ENCODE results near the gene OR8S1. TPM values are rescaled to one million over a fixed set of nuclear protein-coding genes. Genes with fewer than 3 reads are reported as not detected.
"Not testable (repeated sequence)": the region's sequence is repeated elsewhere in the genome, so short reads cannot be mapped to it uniquely, and the experiment has no call there.

The OR8S1 gene
- total RNA-seq, 1 donor from 2014 or later: not detected

GRCh38 chr12:48489012-48489411, 36.4 kb upstream of the OR8S1 start:
- TF ChIP-seq CTCF (IDR thresholded peaks at IDR 0.05; ENCODE audit: unreplicated experiment): no peak
- H3K27me3 Mint-ChIP-seq: peaks cover 15% of the 10 kb centered on the region
- H3K27ac Mint-ChIP-seq: no peak overlapping the region
- H3K4me1 Mint-ChIP-seq (ENCODE audit: low read depth): no peaks in the 10 kb centered on the region
- no peak overlapping the region for H3K4me3 Mint-ChIP-seq (ENCODE audit: low read depth)
- no peak for DNase-seq (ENCODE audit: low spot score, unreplicated experiment)
- H3K36me3 Mint-ChIP-seq (ENCODE audit: insufficient read depth): no peaks in the 10 kb centered on the region
- H3K9me3 Mint-ChIP-seq (ENCODE audit: low read depth): no peaks in the 10 kb centered on the region

DNA sequence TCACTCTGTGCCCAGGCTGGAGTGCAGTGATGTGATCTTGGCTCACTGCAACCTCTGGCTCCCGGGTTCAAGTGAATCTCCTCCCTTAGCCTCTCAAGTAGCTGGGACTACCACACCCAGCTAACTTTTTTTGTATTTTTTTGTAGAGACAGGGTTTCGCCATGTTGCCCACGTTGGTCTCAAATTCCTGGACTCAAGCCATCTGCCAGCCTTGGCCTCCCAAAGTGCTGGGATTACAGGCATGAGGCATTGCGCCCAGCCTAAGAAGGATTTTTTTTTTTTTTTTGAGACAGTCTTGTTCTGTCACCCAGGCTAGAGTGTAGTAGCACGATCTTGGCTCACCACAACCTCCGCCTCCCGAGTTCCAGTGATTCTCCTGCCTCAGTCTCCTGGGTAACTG, 36.0 kb upstream of the OR8S1 start:
- H3K9me3 Mint-ChIP-seq (ENCODE audit: low read depth); H3K36me3 Mint-ChIP-seq (ENCODE audit: insufficient read depth); H3K27ac Mint-ChIP-seq; DNase-seq (ENCODE audit: low spot score, unreplicated experiment); H3K4me1 Mint-ChIP-seq (ENCODE audit: low read depth); H3K4me3 Mint-ChIP-seq (ENCODE audit: low read depth): not testable (repeated sequence)
- H3K27me3 Mint-ChIP-seq: peaks cover 15% of the 10 kb centered on the region

DNA sequence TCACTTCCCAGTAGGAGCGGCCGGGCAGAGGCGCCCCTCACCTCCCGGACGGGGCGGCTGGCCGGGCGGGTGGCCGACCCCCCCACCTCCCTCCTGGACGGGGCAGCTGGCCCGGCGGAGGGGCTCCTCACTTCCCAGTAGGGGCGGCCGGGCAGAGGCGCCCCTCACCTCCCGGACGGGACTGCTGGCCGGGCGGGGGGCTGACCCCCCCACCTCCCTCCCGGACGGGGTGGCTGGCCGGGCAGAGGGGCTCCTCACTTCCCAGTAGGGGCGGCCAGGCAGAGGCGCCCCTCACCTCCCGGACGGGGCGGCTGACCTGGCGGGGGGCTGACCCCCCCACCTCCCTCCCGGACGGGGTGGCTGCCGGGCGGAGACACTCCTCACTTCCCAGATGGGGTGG, 25.2 kb upstream of the OR8S1 start:
- not testable (repeated sequence) for H3K4me1 Mint-ChIP-seq (ENCODE audit: low read depth); H3K4me3 Mint-ChIP-seq (ENCODE audit: low read depth); H3K36me3 Mint-ChIP-seq (ENCODE audit: insufficient read depth); DNase-seq (ENCODE audit: low spot score, unreplicated experiment); H3K27me3 Mint-ChIP-seq; H3K27ac Mint-ChIP-seq
- peaks cover 37% of the 10 kb centered on the region for H3K9me3 Mint-ChIP-seq (ENCODE audit: low read depth)

- H3K27me3 Mint-ChIP-seq; H3K27ac Mint-ChIP-seq; H3K36me3 Mint-ChIP-seq (ENCODE audit: insufficient read depth); H3K4me3 Mint-ChIP-seq (ENCODE audit: low read depth); DNase-seq (ENCODE audit: low spot score, unreplicated experiment); H3K4me1 Mint-ChIP-seq (ENCODE audit: low read depth): not testable (repeated sequence)
- peaks cover 47% of the 10 kb centered on the region for H3K9me3 Mint-ChIP-seq (ENCODE audit: low read depth)
These were observed 18.6 kb upstream of the OR8S1 start for GRCh38 chr12:48506836-48507235.

DNA sequence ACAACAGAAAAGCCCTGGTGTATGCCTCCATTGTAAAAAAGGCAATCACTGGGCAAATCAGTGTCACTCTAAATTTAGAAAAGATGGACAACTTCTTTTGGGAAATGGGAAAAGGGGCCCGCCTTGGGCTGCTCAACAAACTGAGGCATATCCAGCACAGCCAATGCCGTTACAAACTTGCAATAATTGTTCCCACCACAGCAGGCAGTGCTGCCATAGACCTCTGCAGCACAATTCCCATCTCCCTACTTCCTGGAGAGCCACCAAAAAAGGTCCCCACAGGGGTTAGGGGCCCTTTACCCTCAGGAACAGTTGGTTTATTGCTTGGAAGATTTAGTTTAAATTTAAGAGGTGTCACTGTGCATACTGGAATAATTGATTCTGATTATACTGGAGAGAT, 16.4 kb upstream of the OR8S1 start:
- Mint-ChIP-seq H3K27me3 (no peaks in the 10 kb centered on the region), H3K9me3 (ENCODE audit: low read depth) (peaks cover 46% of the 10 kb centered on the region), H3K4me1 (ENCODE audit: low read depth) (no peaks in the 10 kb centered on the region), H3K36me3 (ENCODE audit: insufficient read depth) (no peaks in the 10 kb centered on the region), H3K4me3 (ENCODE audit: low read depth) (no peak overlapping the region), H3K27ac (no peak overlapping the region)
- no peak for TF ChIP-seq CTCF (IDR thresholded peaks at IDR 0.05; ENCODE audit: unreplicated experiment)
- no peak for DNase-seq (ENCODE audit: low spot score, unreplicated experiment)

GRCh38 chr12:48510111-48510510, 15.3 kb upstream of the OR8S1 start:
- no peak for TF ChIP-seq CTCF (IDR thresholded peaks at IDR 0.05; ENCODE audit: unreplicated experiment)
- Mint-ChIP-seq H3K4me3 (ENCODE audit: low read depth) (no peak overlapping the region), H3K9me3 (ENCODE audit: low read depth) (peaks cover 46% of the 10 kb centered on the region), H3K27me3 (no peaks in the 10 kb centered on the region), H3K27ac (no peak overlapping the region), H3K4me1 (ENCODE audit: low read depth) (no peaks in the 10 kb centered on the region), H3K36me3 (ENCODE audit: insufficient read depth) (no peaks in the 10 kb centered on the region)
- DNase-seq (ENCODE audit: low spot score, unreplicated experiment): no peak

DNA sequence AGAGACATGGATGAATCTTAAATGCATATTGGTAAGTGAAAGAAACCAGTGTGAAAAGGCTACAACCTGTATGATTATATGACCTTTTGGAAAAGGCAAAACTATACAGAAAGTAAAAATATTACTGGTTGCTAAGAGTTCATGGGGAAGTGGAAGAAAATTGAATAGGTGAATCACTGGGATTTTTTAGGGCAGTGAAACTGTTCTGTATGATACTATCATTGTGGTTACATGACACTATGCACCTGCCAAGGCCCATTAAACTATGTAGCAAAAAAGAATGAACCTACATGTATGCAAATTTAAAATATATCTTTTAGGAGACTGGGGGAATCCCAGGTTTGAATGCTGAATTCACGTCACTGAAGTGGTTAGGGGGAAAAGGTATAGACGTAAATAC, 12.6 kb upstream of the OR8S1 start:
- H3K4me1 Mint-ChIP-seq (ENCODE audit: low read depth): no peaks in the 10 kb centered on the region
- H3K27ac Mint-ChIP-seq: no peak overlapping the region
- no peaks in the 10 kb centered on the region for H3K27me3 Mint-ChIP-seq
- no peak for DNase-seq (ENCODE audit: low spot score, unreplicated experiment)
- no peaks in the 10 kb centered on the region for H3K36me3 Mint-ChIP-seq (ENCODE audit: insufficient read depth)
- H3K9me3 Mint-ChIP-seq (ENCODE audit: low read depth): peaks cover 35% of the 10 kb centered on the region
- no peak overlapping the region for H3K4me3 Mint-ChIP-seq (ENCODE audit: low read depth)
- no peak for TF ChIP-seq CTCF (IDR thresholded peaks at IDR 0.05; ENCODE audit: unreplicated experiment)
